OCI-LY7 (cell line): ENCODE data around the gene SNX14. TPM values are rescaled to one million over a fixed set of nuclear protein-coding genes. Genes with fewer than 3 reads are reported as not detected.

Source experiments
- BruUV-seq: library from RNA; stranded (reverse); fragments of 400-500 nt; replicated peaks from 2 replicates; lab custom pipeline; 2021; lab: Mats Ljungman, UMichigan
- CTCF ChIA-PET: fragments of 300-600 bp; sonication (Branson Sonifier 250); formaldehyde crosslinking; loops from one replicate; lab custom pipeline; 2022; ENCODE audit warnings: antibody characterized with exemption; ENCODE audit not compliant: unreplicated experiment; lab: Charles Lee
- POLR2A ChIA-PET: fragments of 300-600 bp; sonication (Branson Sonifier 250); formaldehyde crosslinking; loops from one replicate; lab custom pipeline; 2022; ENCODE audit warnings: antibody characterized with exemption; lab: Charles Lee
- DNase-seq: peaks from one replicate; pipeline ENCODE4 v3.0.0-alpha.2; 2015; ENCODE audit warnings: low spot score
- H2AFZ ChIP-seq: fragments of 200-600 bp; sonication (generic), shearing (Covaris generic); 2 replicates; pipeline ENCODE4 v1.6.1; 2014; ENCODE audit warnings: mild to moderate bottlenecking, antibody characterized with exemption, low read length, moderate library complexity
- H3K27ac ChIP-seq: fragments of 200-600 bp; sonication (generic); 2 replicates; pipeline ENCODE4 v1.5.1; 2014; ENCODE audit warnings: mixed run types, low read depth, mild to moderate bottlenecking, moderate library complexity, low read length, inconsistent platforms; ENCODE audit not compliant: poor library complexity, severe bottlenecking
- H3K36me3 ChIP-seq: fragments of 200-600 bp; sonication (generic); 2 replicates; pipeline ENCODE4 v1.6.1; 2014; ENCODE audit warnings: mild to moderate bottlenecking, antibody characterized with exemption, low read length, moderate library complexity, mixed read lengths; ENCODE audit not compliant: insufficient read depth
- H3K4me1 ChIP-seq: fragments of 200-600 bp; sonication (generic); 2 replicates; pipeline ENCODE4 v1.5.1; 2014; ENCODE audit warnings: mild to moderate bottlenecking, low read length; ENCODE audit not compliant: insufficient read depth, poor library complexity, severe bottlenecking
- H3K4me2 ChIP-seq: fragments of 200-600 bp; sonication (generic); 2 replicates; pipeline ENCODE4 v1.6.1; 2014; ENCODE audit warnings: mild to moderate bottlenecking, low read length
- H3K4me3 ChIP-seq: fragments of 200-600 bp; sonication (generic); 2 replicates; pipeline ENCODE4 v1.5.1; 2014; ENCODE audit warnings: mild to moderate bottlenecking, low read depth, low read length; ENCODE audit not compliant: poor library complexity, severe bottlenecking
- H3K79me2 ChIP-seq: fragments of 200-600 bp; sonication (generic); 2 replicates; pipeline ENCODE4 v1.6.1; 2016; ENCODE audit warnings: low read depth, mild to moderate bottlenecking, low read length, moderate library complexity, mixed read lengths; ENCODE audit not compliant: insufficient read depth
- H3K9me2 ChIP-seq: fragments of 200-600 bp; sonication (generic); 2 replicates; pipeline ENCODE4 v1.6.1; 2016; ENCODE audit warnings: mild to moderate bottlenecking, low read length, mixed read lengths; ENCODE audit not compliant: insufficient read depth
- H3K9me3 ChIP-seq: fragments of 200-600 bp; sonication (generic); 2 replicates; pipeline ENCODE4 v1.6.1; 2014; ENCODE audit warnings: mild to moderate bottlenecking, mixed run types, low read length, mixed read lengths
- H4K20me1 ChIP-seq: fragments of 200-600 bp; sonication (generic); 2 replicates; pipeline ENCODE4 v1.6.1; 2014; ENCODE audit warnings: mild to moderate bottlenecking, antibody characterized with exemption, low read length, moderate library complexity, mixed read lengths; ENCODE audit not compliant: insufficient read depth
- CTCF ChIP-seq: fragments of 200-600 bp; sonication (generic); conservative IDR thresholded peaks from 2 replicates; pipeline ENCODE4 v1.5.1; 2014; ENCODE audit warnings: mild to moderate bottlenecking, antibody characterized with exemption, low read length, moderate library complexity, mixed read lengths
- EZH2phosphoT487 ChIP-seq: fragments of 200-600 bp; sonication (generic); IDR thresholded peaks from 2 replicates; pipeline ENCODE4 v1.6.1; 2018; ENCODE audit warnings: low read depth, borderline replicate concordance, mild to moderate bottlenecking, mixed run types, antibody characterized with exemption, low read length, moderate library complexity, mixed read lengths
- intact Hi-C: fragments of 100-400 bp; cut with micrococcal nuclease; formaldehyde crosslinking; loops from one replicate; pipeline ENCODE4 v1.10.0; 2022; ENCODE audit not compliant: unreplicated experiment
- total RNA-seq, 2 experiments: library from RNA; depleted of rRNA in 1 of 2; stranded (reverse); fragments of >200 nt in 1 of 2; shearing (Covaris generic) in 1 of 2; gene quantifications; 2 replicates each; pipeline ENCODE4 v1.2.3, GENCODE V29; 2014 to 2022

The SNX14 gene
- total RNA-seq, 2 experiments from 2014 or later = 73.4 to 75.3 TPM

- no peak overlapping the region for H3K4me2 ChIP-seq
- H4K20me1 ChIP-seq = no peaks in the 10 kb centered on the region
These were observed 125.3 kb downstream of the SNX14 start for GRCh38 chr6:85468326-85468725.

GRCh38 chr6:85465762-85466161 is 127.9 kb downstream of the SNX14 start:
- H3K9me2 ChIP-seq = no peaks in the 10 kb centered on the region
- H3K4me3 ChIP-seq = no peak overlapping the region
- H4K20me1 ChIP-seq = no peaks in the 10 kb centered on the region
- no peaks in the 10 kb centered on the region for H3K9me3 ChIP-seq
- H3K79me2 ChIP-seq = no peaks in the 10 kb centered on the region
- intact Hi-C loops = no loop called here
- no peak overlapping the region for H2AFZ ChIP-seq
- BruUV-seq = no TSS peak
- no peak overlapping the region for H3K27ac ChIP-seq
- ChIA-PET CTCF (no interaction called here), POLR2A (no interaction called here)
- H3K4me2 ChIP-seq = no peak overlapping the region
- TF ChIP-seq CTCF = no peak
- TF ChIP-seq EZH2phosphoT487 = no peak
- no peak for DNase-seq
- peaks cover 16% of the 10 kb centered on the region for H3K4me1 ChIP-seq
- no peaks in the 10 kb centered on the region for H3K36me3 ChIP-seq

More at GRCh38 chr6:85468326-85468725, 125.3 kb downstream of the SNX14 start:
- H3K79me2 ChIP-seq = no peaks in the 10 kb centered on the region
- no peaks in the 10 kb centered on the region for H3K9me2 ChIP-seq
- no peak overlapping the region for H2AFZ ChIP-seq
- DNase-seq = no peak
- no peaks in the 10 kb centered on the region for H3K9me3 ChIP-seq
- no peak overlapping the region for H3K4me3 ChIP-seq
- intact Hi-C loops = no loop called here
- H3K36me3 ChIP-seq = no peaks in the 10 kb centered on the region
- CTCF ChIA-PET = interaction anchor here (0.6 kb wide), 1 partner anchor 15 kb away, joined by 3 read pairs; no protein-coding TSS in a partner anchor
- TF ChIP-seq EZH2phosphoT487 (no peak), CTCF (no peak)
- H3K4me1 ChIP-seq = no peaks in the 10 kb centered on the region
- POLR2A ChIA-PET = no interaction called here
- no TSS peak for BruUV-seq
- H3K27ac ChIP-seq = no peak overlapping the region

GRCh38 chr6:85464722-85465150 is 128.9 kb downstream of the SNX14 start:
- no peaks in the 10 kb centered on the region for H3K36me3 ChIP-seq
- peaks cover 21% of the 10 kb centered on the region for H3K4me1 ChIP-seq
- DNase-seq = no peak
- ChIA-PET CTCF (no interaction called here), POLR2A (interaction anchor here (0.7 to 1.9 kb wide), 3 partner anchors 11 to 112 kb away, joined by 3 to 13 read pairs (median 3); partner anchors contain the start of gene NT5E)
- no peak overlapping the region for H3K4me3 ChIP-seq
- TF ChIP-seq CTCF (no peak), EZH2phosphoT487 (no peak)
- H4K20me1 ChIP-seq = no peaks in the 10 kb centered on the region
- intact Hi-C loops = no loop called here
- no peak overlapping the region for H2AFZ ChIP-seq
- no peaks in the 10 kb centered on the region for H3K9me3 ChIP-seq
- H3K9me2 ChIP-seq = no peaks in the 10 kb centered on the region
- BruUV-seq = no TSS peak
- H3K4me2 ChIP-seq = no peak overlapping the region
- no peaks in the 10 kb centered on the region for H3K79me2 ChIP-seq
- no peak overlapping the region for H3K27ac ChIP-seq
